Right hindlimb (tissue), 1 donor: ENCODE results near the gene MID2.
"Not testable (repeated sequence)": the region's sequence is repeated elsewhere in the genome, so short reads cannot be mapped to it uniquely, and the experiment has no call there.

Source experiments
- DNase-seq: peaks from one replicate; pipeline ENCODE4 v3.0.0-alpha.2; 2018

The MID2 gene, protein sequence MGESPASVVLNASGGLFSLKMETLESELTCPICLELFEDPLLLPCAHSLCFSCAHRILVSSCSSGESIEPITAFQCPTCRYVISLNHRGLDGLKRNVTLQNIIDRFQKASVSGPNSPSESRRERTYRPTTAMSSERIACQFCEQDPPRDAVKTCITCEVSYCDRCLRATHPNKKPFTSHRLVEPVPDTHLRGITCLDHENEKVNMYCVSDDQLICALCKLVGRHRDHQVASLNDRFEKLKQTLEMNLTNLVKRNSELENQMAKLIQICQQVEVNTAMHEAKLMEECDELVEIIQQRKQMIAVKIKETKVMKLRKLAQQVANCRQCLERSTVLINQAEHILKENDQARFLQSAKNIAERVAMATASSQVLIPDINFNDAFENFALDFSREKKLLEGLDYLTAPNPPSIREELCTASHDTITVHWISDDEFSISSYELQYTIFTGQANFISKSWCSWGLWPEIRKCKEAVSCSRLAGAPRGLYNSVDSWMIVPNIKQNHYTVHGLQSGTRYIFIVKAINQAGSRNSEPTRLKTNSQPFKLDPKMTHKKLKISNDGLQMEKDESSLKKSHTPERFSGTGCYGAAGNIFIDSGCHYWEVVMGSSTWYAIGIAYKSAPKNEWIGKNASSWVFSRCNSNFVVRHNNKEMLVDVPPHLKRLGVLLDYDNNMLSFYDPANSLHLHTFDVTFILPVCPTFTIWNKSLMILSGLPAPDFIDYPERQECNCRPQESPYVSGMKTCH

DNA sequence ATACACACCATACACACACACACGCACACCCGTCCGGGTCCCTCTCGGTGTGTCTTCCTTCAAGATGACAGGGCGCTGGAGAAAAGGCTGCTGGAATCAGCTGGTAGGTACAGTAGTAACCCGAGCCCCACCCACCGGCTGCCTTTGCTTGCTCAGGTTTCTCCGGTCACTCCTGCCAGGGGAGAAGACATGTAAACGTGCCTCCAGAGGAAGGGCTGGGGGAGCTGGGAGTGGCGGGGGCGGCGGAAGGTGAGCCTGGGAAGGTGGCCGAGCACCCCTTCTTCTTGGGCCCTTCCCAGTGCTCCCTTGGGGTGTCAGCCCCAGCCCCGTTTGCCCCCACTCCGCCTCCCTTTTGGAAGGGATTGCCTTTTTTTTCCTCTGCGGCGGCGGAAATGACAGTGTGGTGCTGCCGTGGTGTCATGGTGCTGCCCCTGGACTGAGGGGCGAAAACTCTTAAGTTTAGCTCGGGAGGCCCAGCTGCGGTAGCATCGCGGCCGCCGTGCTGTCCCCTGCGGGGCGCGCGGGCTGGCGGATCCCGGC lies at the start of gene MID2:
MID2 (plus strand) TSS at position 169 of the 540 bp plus-strand sequence. CDS start 561 bp downstream, outside the sequence.
- peak; percentile 51 for DNase-seq

DNA sequence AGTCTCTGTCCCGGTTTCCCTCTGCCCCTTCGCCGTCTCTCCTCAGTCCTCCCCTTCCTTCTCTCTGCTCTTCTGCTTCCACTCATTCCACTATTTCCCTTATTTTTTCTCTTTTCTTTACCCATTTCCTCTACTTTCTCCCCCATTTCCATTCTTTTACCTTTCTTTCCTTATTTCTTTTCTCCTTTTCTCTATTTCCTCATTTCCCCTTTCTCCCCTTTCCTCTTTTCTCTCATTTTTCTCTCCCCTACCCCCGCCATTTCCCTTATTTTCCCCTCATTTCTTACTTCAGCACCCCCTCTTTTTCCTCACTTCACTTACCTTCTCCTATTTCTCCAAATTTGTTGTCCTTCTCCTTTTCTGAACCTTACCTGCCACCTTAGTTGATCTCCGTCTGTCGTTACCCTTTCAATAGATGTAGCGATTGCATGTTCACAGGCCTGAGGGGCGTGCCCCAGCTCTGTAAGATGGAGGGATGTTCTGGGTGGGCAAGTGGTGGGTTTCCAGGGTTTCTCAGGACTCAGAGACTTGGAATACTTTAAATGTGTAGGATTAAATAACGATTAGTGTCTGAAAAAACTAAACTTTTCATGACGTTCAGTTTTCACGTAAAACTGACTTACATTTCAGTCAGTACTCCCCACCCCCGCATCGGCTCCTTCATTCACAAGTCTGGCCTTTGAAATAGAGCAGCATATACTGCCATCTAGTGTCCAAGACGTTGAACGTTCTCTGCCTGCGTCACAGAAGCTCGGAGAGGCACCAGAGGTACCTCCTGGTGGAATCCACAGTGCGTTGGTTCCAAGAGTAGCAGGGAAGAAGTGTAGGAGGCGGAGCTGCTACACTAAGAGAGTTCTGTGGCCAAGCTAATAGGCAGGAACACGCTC lies 48.8 kb upstream of the MID2 start:
- DNase-seq: peak; percentile 87

DNA sequence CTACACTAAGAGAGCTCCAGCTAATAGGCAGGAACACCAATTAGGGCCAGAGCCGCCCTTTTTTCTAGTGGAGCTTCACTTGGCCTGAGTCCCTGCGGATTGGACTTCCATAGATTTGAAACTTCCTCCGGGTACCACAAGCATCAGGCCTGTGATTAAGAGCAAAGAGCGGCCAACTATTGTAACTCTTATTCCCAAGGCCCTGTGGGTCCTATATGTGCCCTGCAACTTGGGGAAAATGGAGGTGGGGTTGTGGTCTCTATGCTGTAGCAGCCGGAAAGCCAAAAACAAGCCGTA lies 48.2 kb upstream of the MID2 start, which contains the start of gene NCBP2L:
NCBP2L (plus strand) TSS at position 198 of the 297 bp plus-strand sequence. CDS start 16,488 bp downstream, outside the sequence.
- no peak for DNase-seq

DNA sequence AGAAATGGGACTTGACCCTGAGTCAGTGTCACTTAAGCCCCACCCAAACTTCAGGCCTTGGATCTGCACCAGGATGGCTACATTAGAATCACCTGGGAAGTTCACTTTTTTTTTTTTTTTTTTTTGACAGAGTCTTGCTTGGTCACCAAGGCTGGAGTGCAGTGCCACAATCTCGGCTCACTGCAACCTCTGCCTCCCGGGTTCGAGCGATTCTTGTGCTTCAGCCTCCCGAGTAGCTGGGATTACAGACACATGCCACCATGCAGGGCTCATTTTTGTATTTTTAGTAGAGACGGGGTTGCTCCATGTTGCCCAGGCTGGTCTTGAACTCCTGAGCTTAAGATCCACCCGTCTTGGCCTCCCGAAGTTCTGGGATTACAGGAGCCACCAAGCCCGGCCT lies 45.1 kb upstream of the MID2 start:
- no peak for DNase-seq

DNA sequence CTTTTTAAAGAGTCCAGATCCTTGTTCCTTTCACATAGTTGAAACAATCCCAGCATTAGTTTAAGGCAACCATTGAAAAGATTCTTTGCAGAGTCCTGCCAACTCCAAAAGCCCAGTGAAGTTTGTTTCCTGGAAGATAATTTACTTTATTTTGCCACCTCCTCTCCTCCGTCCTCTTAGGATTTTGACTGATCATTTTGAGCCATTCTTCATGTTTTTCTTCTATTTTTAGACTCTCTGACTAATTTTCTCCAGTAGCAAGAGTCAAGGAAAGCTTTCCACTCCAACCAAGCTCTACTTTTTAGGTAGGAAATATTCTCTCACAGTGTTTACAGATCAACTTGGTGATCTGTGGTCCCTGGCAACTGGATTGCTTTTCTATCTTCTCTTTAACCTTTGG lies 37.8 kb upstream of the MID2 start:
- no peak for DNase-seq

DNA sequence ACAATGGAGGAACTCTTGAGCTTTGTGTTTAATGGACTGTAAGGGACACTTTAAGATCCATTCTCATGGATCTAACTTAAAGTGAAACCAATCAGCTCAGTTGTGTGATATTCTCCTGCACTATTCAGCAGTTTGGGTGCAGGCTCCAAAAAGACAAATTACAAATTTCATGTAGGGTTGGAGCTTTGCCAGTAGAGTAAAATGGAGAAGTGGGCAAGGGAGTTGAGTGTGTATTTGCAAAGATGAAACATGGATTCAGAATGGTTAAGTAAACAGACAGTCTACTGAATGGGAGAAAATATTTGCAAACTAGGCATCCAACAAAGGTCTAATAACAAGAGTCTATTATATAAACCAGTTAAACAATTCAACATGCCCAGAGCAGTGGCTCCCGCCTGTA lies 21.2 kb upstream of the MID2 start:
- no peak for DNase-seq

DNA sequence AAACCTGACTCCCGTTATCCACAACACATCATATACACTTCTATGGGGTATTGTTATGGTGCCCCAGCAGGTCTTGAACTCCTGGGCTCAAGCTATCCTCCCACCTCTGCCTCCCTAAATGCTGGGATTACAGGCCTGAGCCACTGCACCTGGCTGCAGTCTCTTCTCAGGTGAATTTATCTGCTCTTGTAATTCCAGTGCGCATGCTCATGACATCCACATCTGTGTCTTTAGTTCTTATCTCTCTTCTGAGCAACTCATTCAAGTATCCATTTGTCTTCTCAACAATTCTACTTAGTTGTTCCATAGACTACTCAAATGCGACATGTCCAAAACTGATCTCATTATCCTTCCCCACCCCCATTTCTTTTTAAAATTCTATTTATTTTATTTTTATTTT lies 20.5 kb upstream of the MID2 start:
- no peak for DNase-seq

DNA sequence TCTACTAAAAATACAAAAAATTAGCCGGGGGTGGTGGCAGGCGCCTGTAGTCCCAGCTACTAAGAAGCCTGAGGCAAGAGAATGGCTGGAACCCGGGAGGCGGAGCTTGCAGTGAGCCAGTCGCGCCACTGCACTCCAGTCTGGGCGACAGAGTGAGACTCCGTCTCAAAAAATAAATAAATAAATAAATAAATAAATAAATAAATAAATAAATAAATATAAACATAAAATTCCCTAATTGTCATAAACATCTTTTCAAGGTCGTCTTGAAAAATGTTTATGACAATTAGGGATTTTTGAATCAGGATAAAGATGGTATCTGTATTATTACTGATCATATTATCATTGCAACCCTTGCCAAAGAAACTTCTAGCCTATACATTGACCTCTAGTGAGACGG lies 15.6 kb upstream of the MID2 start:
- not testable (repeated sequence) for DNase-seq

DNA sequence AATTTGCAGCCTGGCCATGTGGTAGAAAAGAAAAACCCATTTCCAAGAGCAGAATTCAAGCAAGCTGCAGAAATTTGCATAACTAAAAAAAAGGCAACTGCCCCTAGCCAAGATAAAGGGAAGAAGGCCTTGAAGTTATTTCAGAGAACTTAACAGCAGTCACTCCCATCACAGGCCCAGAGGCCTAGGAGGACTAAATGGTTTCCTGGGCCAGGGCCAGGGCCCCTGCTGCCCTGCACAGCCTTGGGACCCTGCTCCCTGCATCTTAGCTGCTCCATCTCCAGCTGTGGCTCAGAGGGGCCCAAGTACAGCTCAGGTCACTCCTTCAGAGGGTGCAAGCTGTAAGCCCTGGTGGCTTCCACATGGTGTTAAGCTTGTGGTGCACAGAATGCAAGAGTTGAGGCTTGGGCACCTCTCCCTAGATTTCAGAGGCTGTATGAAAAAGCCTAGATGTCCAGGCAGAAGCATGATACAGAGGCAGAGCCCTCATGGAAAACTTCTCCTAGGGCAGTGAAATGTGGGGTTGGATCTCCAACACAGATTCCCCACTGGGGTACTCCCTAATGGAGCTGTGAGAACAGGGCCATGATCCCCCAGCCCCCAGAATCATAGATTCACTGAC lies 6.7 kb upstream of the MID2 start:
- no peak for DNase-seq

DNA sequence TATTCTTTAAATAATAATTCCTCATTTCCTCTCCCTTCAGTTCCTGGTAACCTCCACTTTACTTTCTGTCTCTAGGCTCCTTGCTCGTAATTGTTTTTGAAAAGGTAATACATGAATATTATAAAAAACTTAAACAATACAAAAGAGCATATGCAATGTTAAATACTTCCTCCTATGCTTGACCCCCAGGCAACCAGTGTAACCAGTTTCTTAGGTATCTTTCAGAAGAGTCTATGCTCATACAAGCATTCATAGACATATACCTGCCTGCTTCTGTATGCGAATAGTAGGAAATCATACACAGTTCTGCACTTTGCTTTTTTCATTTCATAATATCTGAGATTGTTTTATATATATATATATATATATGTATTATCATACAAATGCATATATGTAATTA lies 2.6 kb upstream of the MID2 start:
- DNase-seq: no peak

DNA sequence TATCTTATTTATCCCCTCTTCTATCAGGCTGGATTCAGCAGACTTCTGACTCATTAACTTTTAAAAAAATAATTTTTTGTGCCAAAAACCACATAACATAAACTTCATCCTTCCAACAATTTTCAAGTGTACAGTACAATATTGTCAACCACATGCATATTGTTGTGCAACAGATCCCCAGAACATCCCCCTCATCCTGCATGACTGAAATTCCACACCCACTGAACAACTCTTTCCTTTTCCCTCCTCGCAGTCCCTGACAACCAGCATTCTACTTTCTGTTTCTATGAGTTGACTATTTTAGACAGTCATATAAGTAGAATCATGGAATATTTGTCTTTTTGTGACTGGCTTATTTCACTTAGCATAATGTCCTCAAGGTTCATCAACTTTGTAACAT lies 2.2 kb upstream of the MID2 start:
- DNase-seq: no peak

DNA sequence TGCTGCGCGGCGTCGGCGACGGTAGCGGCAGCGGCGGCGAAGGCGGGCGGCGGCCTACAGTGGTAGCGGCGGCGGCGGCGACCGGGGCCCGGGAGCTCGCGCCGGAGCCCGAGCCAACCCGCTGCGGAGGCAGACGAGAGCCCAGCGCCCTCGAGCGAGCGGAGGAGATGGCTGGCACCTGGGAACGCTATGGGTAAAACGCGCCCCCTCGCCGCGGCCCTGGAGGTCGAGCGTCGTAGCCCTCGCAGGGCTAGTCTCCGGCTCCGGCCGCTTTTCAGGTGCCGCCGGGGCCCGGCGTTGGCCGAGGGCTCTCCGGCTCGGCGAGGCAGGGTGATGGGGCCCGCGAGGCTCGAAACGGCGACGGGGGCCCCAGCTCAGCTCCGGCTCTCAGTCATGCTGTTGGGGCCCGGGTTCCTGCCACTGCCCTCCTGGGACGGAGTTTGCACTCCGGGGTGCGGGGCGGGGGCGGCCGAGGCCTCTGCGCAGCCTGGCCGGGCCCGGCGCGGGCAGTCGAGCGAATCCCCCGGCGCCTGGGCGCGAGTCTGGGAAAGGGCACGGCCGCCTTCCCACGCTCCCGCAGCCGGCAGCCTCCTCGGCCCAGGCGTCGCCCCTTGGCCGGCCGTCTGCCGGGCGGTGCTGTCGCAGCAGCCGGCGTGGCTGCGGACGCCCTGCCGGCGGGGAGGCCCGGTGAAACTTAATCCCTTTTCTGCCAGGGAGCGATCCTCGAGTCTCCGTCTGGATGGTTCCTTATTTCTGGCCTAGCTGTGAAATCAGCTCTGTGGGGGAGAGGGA lies 768 bp downstream of the MID2 start:
- peak; percentile 54 for DNase-seq

DNA sequence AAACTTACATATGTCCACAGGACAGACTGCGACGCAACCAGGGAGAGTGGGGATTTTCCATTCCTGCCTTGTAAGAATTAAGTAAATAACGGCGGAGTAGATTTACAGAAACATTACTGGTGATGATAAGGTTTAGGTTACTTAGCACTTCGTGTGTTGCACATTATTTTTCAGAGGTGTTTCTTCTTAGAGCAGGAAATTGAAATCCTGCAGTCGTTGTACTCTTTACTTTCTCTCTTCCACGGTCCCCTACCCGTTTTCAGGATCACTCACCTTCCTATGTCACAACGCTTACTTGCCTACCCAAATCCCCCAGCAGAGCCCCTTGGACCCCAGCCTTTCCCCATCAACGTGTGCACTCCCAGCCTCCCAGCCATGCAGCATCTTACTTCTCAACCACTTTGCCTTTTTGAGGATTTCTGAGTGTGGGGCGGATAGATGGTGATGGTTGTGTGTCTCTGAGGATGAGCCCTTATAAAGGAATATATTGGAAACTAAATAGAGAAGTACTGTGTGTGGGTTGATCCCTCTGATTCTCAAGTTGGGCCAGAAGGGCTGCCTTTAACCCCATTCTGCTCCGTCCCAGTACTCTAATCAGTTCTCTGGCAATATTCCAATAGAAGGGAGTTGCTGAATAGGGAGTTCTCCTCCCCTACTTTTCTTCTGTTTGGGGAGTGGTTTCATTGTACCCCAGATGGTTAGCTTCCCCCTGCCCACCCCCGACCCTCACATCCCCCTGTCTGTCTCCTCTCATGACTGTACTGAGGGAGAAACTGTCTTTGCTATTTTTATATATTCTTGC lies 1.6 kb downstream of the MID2 start:
- DNase-seq: no peak

DNA sequence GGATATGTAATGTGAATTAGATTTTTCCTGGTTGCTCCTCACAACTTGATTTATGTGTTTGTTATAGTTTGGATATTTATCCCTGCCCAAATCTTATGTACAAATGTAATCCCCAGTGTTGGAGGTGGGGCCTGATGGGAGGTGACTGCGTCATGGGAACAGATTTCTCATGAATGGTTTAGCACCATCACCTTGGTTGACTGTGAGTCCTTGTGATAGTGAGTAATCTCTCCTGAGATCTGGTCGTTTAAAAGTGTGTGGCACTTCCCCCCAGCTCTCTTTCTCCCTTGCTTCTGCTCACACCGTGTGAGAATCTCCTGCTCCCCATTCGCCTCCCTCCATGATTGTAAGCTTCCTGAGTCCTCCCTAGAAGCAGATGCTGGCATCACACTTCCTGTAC lies 2.2 kb downstream of the MID2 start:
- DNase-seq: no peak

DNA sequence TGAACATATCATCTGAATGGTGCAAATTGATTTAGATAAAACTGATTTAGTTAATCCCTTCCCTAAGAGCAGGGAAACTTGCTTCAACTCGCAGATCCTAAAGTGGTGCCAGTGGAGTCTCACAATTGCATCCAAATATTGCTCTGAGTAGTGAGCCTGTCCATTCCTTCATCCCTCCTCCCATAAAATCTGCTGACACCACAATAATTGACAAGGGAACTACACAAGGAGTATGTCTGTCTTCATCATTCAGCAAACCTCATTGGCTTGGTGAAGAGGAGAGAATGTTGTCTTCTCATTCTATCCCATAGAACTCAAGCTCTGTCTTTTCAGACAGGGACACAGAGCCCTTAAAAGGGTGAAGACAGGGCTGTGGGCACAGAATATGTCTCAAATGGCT lies 4.2 kb downstream of the MID2 start:
- DNase-seq: no peak

DNA sequence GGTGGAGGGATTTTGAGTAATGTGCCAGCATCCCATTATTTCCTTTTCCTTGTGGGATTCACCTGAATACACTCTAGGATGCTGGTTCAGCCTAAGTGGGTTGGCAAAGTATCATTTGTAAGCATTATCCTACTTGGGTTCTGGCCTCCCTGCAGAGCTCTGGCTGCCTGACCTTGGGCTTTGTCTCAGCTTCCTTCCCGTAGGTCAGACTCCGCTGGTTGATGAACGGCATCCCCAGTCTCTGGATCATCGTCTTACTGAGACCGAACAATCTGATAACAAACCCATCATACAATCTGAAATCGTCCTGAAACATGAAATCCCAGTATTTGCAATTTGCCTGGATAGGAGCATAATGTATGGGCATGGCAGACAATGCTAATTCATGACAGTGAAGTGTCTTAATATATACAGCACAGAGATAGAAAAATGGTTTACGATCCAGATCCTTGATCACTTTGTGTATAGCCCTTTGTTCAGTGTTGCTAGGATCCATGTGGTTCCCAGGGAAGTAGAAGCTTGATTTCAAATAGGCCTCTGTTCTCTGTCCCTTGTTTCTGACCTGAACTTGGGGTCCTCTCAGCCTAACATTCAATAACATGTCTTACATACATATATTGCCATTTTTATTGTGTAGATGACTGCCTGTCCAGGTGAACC lies 5.5 kb downstream of the MID2 start:
- no peak for DNase-seq

DNA sequence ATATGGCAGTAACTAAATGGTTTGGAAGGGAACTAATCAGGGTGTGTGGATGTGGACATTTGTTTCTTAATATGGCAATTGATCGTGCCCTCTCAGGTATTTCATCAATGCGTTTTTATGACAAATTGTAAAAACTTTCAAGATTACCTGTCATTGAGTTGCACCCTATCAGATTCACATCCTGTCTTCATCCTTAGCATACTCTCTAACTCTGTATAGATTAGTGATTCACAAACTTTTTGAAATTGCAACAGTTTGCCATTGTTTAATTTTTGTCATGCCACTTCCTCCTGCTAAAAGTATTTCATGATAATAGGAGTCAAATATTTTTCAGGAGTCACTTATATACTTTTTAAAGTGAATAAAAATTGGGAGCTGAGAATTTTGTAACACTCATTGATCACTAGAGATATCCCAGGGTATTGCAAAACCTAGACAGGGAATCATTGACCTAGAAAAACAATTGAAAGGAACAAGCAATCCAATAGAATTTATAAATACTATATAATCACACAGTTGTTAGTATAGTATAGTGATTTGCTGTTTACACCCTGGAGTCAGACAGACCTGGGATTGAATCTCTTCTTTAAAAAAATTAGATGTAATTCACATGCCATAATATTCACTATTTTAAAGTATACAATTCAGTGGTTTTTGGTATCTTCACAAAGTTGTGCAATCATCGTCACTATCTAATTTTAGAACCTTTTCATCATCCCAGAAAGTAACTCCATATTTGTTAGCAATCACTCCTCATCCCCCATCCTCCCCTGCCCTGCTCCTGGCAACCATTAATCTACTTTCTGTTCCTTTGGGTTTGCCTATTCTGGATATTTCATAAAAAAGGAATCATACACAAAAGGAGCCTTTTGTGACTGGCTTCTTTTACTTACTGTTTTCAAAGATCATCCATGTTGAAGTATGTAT lies 8.9 kb downstream of the MID2 start:
- DNase-seq: no peak

DNA sequence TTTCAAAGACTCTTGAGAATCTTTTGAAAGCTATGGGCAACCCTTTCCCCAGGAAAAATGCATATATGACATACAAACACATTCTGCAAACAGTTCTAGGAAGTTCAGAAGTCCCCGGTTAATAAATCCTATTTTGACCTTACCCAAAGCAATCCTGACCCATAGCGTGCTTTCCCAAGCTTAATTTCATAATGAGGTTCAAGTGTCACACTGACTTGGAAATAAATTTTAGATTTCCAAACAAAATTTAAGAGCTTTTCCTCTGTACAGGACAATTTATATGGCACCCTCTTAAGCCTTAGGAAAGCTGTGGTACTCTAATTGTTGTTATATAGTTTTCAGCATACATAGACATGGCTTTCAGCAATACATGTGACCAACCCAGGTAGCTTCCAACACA lies 11.3 kb downstream of the MID2 start:
- DNase-seq: no peak

DNA sequence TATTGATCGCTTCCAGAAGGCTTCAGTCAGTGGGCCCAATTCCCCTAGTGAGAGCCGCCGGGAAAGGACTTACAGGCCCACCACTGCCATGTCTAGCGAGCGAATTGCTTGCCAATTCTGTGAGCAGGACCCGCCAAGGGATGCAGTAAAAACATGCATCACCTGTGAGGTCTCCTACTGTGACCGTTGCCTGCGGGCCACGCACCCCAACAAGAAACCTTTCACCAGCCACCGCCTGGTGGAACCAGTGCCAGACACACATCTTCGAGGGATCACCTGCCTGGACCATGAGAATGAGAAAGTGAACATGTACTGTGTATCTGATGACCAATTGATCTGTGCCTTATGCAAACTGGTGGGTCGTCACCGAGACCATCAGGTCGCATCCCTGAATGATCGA lies 15.3 kb downstream of the MID2 start:
- no peak for DNase-seq
